Measurements from ENCODE around the gene PRKN.
A peak's percentile ranks its signal among the peaks of the same experiment; 100 is the strongest.

The PRKN gene

DNA sequence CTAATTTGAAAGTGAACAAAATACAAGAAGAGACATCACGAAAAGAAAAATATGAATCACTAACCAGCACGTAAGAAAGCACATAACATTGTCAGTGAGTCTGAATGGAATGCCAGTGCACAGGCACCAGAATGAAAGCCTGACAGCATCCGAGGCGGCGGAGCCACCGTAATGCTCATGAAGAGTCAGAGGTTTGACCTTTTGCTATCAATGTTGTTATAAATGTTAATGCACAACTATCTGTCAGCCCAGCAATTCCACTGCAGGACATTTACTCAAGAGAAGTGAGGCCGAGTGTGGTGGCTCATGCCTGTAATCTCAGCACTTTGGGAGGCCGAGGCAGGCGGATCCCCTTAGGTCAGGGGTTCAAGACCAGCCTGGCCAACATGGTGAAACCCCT is 562.1 kb downstream of the PRKN start:
- DNase-seq = no peak

- peak; percentile 36 for DNase-seq
These were observed 570.2 kb downstream of the PRKN start for GRCh38 chr6:162157167-162157870.

DNA sequence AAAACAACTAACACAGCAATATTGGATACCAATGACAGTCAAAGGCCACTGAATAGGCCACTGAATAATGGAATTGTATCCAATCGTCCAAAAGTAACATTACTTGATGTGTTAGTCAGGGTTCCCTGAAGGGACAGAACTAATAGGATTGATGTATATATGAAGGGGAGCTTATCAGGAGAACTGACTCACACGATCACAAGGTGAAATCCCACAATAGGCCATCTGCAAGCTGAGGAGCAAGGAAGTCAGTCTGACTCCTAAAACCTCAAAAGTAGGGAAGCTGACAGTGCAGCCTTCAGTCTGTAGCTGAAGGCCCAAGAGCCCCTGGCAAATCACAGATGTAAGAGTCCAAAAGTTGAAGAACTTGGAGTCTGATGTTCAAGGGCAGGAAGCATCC is 571.4 kb downstream of the PRKN start:
- DNase-seq = no peak

DNA sequence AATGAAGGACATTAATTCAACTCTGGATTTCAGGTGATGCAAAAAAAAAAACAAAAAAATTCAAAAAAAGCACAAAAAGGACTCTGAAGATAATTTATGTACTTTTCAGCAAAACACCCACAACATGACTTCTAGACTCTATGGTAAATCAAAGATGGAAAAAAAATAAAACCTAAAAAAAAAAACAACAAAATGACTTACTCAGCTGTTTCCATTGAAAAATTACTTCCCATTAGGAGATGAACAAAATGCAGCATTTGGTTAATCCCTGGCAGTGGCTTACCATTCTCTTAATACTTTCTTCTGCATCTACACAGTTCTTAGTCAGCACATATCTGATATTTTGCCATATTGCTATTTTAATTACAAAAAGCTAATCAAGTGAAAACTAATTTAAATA is 572.6 kb downstream of the PRKN start:
- DNase-seq = no peak

- DNase-seq = no peak
These were observed 573.6 kb downstream of the PRKN start for GRCh38 chr6:162154001-162154400.

DNA sequence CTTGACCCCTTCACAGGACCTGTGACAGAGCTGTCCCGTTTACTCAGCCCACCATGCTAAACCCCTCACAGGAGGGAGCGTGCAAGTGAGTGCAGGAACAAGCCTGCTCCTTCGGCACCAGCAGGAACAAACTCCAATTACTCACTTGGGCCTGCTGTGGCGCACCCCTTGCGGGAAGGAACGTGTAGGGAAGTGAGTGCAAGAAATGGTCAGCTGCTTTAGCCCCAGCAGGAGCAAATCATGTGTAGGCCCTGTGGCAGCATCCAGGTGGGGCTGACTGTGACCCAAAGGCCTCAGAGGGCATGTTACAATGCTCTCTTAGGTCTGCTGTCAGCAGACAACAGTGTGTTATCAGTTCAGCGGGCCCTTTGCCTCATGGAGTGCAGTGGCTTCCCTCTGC is 574.4 kb downstream of the PRKN start:
- DNase-seq = no peak

GRCh38 chr6:162151021-162151665 is 576.4 kb downstream of the PRKN start:
- peak; percentile 11 for DNase-seq

DNA sequence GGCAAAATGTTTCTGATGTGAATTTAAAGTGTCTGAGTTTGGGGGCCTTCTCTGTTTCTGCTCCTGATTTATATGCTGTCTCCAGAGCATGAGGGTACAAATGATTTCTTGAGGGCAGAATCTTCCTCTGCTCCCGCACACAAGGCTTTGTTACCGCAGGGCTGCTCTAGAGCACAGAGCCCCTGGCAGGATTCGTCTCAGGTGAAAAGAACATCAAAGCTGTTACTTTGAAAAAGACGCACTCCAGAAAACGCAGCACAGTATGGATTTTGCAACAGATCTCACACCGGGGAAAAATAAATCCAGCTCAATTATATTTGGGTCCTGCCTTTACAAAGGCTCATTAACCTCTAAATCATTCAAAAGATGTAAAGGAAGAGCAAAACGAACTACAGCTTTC is 577.3 kb downstream of the PRKN start:
- no peak for DNase-seq

- no peak for DNase-seq
These were observed 577.8 kb downstream of the PRKN start for GRCh38 chr6:162149786-162150185.

DNA sequence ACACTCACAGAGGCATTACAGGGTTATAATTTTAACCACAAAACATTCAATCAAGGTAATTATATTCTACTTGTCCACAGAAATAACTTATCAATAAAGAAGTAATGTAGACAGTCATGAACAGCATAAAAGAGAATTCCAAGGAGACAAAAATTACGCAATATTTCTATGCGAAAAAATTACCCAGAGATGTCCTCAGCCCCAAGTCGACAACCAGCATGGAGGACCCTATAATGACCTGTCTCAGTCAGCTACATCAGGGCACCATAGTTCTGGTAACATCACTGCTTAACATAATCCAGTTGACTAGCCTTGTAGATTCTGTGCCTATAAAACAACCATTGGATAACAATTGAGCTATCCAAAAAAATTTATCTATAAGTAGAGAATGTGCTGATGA is 579.8 kb downstream of the PRKN start:
- DNase-seq = no peak

- no peak for DNase-seq
These were observed 580.3 kb downstream of the PRKN start for GRCh38 chr6:162147281-162147680.

DNA sequence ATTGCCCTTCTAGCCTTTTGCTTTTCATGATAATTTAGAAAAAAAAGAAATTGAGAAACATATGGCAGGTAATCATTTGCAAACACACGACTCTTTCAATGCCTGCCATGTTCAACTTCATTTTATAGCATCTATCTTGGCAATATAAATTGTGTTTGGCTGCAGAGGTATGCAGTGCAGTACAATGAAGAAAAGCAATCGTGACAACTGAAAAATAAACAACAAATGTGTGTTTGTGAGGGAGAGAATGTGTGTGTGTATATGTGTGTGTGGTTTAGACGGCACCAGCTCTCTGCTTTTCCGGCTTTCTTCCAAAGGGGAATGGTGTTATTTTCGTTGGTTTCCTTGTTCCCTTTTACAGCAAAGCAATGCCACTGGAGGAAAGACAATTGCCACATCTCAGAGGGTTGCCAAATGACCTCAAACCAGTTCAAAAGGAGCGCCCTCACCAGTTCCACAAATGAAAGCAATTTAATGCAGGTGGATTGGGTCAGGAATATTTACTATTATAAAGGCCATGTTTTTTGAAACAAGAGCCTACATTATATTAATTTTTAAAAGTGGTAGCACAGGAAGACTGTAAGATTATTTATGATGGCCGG is 587.2 kb downstream of the PRKN start:
- DNase-seq = no peak

DNA sequence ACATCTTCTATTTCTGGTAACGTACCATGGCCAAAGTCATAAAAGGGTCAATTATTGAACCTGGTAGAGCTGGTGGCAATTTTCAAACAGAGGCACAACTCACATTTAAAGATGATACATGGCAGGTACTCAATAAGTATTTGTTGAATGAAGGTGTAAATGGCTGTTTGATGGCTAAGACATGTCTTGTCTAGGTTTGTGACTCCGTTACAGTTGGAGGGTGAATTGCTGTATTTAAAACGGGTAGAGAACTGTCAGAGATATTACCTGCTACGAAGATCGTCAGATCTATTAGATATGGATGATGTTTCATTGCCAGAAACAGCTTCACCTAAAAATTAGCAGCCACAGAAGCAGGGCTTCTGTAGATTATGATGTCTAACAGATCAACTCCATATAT is 601.9 kb downstream of the PRKN start:
- no peak for DNase-seq

DNA sequence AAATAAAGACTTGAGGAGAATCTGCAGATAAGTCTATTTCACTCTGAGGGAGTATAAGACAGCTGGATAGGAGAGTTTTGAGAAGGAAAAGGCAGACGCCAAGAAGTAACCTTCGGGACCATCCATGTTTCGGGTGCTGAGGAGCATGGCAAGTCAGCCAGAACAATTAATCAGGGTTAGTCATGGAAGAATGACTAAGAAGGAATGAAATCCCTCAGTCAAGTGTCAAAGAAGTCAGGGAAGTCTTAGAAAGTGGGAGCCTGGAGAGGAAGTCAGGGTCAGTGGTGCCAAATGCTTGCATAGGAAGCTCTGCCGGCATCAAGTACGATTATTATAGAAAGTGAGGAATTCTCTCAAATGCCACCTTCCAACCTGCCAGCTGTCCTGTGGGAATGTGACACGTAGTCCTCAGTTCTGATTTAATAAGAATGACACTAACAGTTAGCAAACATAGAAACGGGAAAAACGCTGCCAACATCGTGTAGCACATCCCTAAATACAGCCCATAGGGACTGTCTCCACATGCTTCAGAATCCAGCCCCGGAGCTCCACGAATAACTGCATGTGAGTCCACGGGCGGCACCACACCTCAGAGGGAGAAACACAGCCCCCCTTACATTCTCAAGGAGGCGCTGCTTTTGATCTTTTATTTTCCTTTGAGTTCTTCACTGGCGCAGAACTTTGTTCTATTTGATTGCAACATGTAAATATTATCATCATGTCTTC is 602.7 kb downstream of the PRKN start:
- no peak for DNase-seq

DNA sequence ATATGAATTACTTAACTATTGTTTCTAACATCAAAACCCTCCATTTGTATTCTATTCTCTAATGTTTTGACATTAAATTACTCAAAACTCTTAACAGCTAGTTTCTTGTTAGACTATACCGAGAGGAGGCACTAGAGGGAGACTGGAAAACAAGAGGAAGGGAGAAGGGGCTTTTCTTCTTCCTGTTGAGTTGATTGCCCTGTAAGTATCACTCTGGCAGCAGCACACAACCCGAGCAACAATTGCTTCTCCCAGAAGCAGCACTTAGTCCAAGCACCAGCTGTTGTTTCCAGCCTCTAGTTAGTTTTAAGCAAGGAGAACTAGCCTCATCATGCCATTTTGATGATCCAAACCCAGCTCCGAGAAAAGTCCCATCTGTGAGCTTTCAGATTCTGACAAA is 603.8 kb downstream of the PRKN start:
- DNase-seq = no peak

DNA sequence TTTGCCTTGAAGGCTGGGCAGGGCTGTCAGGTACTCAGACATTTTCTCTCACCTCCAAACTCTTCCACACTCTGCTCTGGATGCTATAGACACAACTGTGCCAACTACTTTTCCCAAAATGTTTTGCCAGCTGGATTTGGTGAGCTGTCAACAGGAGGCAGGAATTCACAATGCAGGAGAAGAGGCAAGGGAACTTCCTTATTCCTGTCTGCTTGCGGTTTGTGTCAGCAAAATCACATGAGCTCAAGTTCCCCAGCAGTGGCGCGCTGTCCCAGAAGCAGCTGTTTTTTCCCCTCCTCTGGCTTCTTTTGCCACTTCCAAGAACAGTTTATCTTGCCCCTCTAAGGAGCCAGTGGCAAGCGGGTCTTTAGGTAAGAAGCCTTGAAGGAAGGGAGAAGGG is 608.2 kb downstream of the PRKN start:
- no peak for DNase-seq

DNA sequence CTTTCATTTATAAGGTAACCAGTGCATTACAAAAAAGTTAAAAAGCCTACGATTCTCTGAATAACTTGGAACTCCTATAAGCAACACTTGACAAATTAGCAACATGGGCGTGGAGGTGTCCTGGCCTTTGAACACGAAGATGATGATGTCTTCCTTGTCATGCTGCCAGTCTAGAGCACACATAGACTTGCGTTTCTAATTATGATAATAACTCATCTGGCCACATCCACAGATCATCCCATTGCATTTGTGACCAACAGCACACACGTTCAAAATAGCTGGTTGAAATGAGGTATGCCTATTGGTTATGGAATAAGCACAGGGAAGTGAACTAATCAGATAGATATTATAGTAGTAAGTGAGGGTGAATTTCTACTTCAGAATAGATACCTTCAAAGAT is 608.9 kb downstream of the PRKN start:
- no peak for DNase-seq

DNA sequence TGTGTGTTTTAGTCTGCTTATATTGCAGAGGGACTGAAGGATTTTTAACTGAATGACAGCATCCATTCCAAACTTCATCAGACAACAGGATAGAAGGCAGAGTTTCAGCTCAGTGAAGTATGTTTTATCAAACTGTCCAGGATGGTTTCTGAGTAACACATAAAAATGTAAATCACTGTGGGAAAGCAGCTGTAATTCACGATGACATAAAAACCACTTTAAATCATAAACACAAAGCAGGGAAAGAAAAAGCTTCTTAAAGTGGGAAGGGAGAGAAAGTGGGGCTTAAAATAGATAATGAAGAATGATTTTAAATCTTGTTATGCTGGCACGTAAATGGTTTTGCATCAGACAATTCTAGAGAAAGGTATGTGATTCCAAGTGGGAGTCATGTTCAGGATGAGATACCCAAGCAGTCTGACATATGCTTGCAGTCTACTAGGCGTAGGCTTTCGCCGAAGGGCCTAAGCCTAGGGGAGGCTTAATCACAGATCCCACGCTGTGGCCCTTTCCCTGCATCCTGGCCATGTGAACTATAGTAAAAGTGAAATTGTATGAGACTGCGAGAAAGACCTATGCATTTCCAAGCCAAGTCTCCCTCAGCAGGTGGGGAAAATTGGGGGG is 610.6 kb downstream of the PRKN start:
- DNase-seq = no peak

DNA sequence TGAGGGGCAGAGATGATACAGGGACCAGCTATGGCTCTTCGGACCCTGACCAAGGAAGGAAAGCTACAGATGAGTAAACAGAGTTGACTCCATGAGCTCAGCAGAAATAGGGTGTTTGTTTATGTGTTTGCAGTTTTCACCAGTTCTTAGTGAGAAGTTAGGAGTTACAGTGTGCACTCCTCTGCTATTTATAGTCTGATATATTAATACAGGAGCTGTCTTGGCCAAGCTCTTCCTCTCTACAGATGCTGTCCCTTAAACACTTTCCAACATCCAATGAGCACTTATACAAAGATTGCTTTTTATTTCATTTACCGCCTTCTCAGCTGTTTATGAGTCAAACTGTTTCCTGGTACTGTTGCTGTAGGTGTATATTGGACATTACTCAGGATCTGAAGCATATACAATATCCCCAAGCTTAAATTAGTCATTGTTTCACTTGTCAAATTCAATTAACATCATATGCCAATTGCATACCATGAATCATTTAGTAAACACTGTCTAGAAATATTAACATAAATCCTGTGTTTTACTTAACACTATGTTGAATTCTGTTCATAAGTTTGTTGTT is 618.0 kb downstream of the PRKN start:
- DNase-seq = no peak

DNA sequence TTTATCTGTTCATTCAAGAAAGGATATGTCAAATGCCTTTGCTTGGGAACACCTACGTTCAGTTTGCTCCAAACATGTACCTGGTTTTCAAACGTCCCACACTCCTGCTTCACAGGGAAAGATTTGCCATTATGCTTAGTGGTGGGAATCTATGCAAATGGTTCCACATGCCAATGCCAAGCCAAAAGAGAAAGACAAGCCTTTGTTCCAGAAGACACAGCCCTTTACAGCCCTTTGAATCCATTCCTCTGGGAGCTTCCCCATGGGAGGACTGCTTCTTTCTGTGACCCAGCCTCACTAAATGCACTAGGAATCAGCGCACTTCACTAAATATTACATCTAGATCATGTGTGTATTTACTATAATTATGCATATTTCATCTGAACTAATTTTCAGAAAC is 619.5 kb downstream of the PRKN start:
- no peak for DNase-seq

DNA sequence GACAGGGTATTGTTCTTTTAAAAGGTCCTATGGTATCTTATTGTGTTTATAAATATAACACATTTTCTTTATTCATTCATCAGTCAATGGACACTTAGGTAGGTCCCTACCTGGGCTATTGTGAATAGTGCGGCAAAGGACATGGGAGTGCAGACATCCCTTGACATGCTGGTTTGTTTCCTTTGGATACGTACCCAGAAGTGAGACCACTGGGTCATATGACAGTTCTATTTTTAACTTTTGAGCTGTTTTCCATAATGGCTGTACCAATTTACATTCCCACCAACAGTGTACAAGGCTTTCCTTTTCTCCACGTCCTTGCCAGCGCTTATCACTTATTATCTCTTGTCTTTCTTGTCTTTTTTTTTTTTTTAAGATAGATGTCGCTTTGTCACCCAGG is 627.5 kb downstream of the PRKN start:
- no peak for DNase-seq

- DNase-seq = no peak
These were observed 627.9 kb downstream of the PRKN start for GRCh38 chr6:162099685-162100084.

All from RPMI8226 (cell line).